Common myeloid progenitor, CD34-positive (primary cell): Measurements from ENCODE around the gene CROCC.
"Not testable (repeated sequence)": the region's sequence is repeated elsewhere in the genome, so short reads cannot be mapped to it uniquely, and the experiment has no call there.

ENCODE experiments used
- CTCF ChIA-PET: fragments of 350-600 bp; sonication (Branson Sonifier 250); formaldehyde crosslinking; loops from one replicate; lab custom pipeline; 2021; ENCODE audit warnings: antibody characterized with exemption; lab: Charles Lee
- POLR2A ChIA-PET: fragments of 350-600 bp; sonication (Branson Sonifier 250); formaldehyde crosslinking; loops from one replicate; lab custom pipeline; 2021; ENCODE audit warnings: antibody characterized with exemption; lab: Charles Lee
- DNase-seq, 3 donors: peaks; one replicate each; pipeline versions ENCODE4 v3.0.0 to v3.0.0-alpha.2; 2013
- H3K27ac ChIP-seq, 2 experiments: 1 replicate in 1 of 2; 2 replicates in 1 of 2; pipeline ENCODE4 v1.7.0; 2013; ENCODE audit warnings: inconsistent platforms in 2 of 2, low read length in 2 of 2, mild to moderate bottlenecking in 2 of 2, low read depth in 1 of 2, moderate library complexity in 1 of 2; ENCODE audit not compliant: severe bottlenecking in 2 of 2, insufficient read depth in 1 of 2, poor library complexity in 1 of 2
- H3K27me3 ChIP-seq, 5 experiments: replicated peaks in 2 of 5; 1 replicate in 3 of 5; 2 replicates in 2 of 5; pipeline versions ENCODE4 v1.6.1 to v1.7.0; 2013; ENCODE audit warnings: low read length in 4 of 5, mild to moderate bottlenecking in 2 of 5, moderate library complexity in 2 of 5, inconsistent platforms in 1 of 5; ENCODE audit not compliant: insufficient read depth in 5 of 5, control insufficient read depth in 4 of 5
- H3K36me3 ChIP-seq, 4 experiments: 1 replicate in 2 of 4; 2 replicates in 2 of 4; pipeline versions ENCODE4 v1.6.1 to v1.7.0; 2013; ENCODE audit warnings: low read length in 3 of 4, control low read depth in 1 of 4, mild to moderate bottlenecking in 1 of 4; ENCODE audit not compliant: control insufficient read depth in 4 of 4, insufficient read depth in 4 of 4
- H3K4me1 ChIP-seq, 4 experiments: 1 replicate in 3 of 4; 2 replicates in 1 of 4; pipeline versions ENCODE4 v1.6.1 to v1.7.1; 2013; ENCODE audit warnings: low read length in 3 of 4, mild to moderate bottlenecking in 3 of 4, control low read depth in 1 of 4, inconsistent platforms in 1 of 4, moderate library complexity in 1 of 4; ENCODE audit not compliant: control insufficient read depth in 4 of 4, insufficient read depth in 4 of 4; ENCODE audit errors: control extremely low read depth in 1 of 4
- H3K4me3 ChIP-seq, 7 experiments: 1 replicate in 4 of 7; 2 replicates in 3 of 7; pipeline versions ENCODE4 v1.5.1 to v1.7.0; 2013; ENCODE audit warnings: mild to moderate bottlenecking in 7 of 7, low read length in 6 of 7, moderate library complexity in 6 of 7, inconsistent platforms in 2 of 7, low read depth in 2 of 7, control low read depth in 1 of 7; ENCODE audit not compliant: insufficient read depth in 4 of 7, control insufficient read depth in 1 of 7; ENCODE audit errors: extremely low read depth in 1 of 7
- H3K9me3 ChIP-seq, 5 experiments: 1 replicate in 4 of 5; 2 replicates in 1 of 5; pipeline versions ENCODE4 v1.6.1 to v1.7.1; 2013; ENCODE audit warnings: low read length in 4 of 5, mild to moderate bottlenecking in 2 of 5, inconsistent platforms in 1 of 5, low read depth in 1 of 5, moderate library complexity in 1 of 5; ENCODE audit not compliant: control insufficient read depth in 4 of 5, insufficient read depth in 2 of 5; ENCODE audit errors: control extremely low read depth in 1 of 5
- WGBS: methylation state at CpG from one replicate; pipeline ENCODE4 v1.1.5; 2013; ENCODE audit not compliant: insufficient coverage; 5-methylcytosine and 5-hydroxymethylcytosine counted together

Gene CROCC

DNA sequence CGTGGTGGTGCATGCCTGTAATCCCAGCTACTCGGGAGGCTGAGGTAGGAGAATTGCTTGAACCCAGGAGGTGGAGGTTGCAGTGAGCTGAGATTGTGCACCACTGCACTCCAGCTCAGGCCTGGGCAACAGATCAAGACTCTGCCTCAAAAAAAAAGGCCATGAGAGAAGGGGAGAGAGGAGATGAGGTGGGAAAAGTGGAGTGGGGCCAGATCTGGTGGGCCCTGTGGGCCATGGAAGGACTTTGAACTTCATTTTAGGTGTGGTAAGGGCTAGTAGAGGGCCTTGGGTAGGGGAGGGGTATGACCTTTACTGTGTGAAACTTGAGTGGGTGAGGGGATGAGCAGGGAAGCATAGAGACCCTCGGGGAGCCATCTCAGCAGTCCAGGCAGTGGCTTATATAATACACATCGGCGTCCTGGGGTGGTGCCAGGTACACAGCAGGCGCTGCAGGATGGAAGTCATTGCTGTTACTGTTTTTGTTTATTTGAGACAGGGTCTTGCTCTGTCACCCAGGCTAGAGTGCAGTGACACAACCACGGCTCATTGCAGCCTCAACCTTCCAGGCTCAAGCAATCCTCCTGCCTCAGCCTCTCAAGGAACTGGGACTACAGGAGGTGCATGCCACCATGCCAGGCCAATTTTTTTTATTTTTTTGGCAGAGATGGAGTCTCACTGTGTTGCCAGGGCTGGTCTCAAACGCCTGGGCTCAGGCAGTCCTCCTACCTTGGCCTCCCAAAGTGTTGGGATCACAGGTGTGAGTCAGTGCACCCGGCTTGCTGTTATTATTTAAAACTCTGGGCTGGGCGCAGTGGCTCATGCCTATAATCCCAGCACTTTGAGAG is 5.5 kb upstream of the CROCC start:
- 85% methylated on average over 7 of the region's 10 CpGs for WGBS
- H3K27me3 ChIP-seq, H3K36me3 ChIP-seq, H3K9me3 ChIP-seq, H3K27ac ChIP-seq, DNase-seq, H3K4me3 ChIP-seq: not testable (repeated sequence)
- ChIA-PET POLR2A (interaction anchor here (0.6 kb wide), 1 partner anchor 18 kb away, joined by 3 read pairs; no protein-coding TSS in a partner anchor), CTCF (interaction anchor here (0.8 to 1.4 kb wide), 2 partner anchors 8 to 132 kb away, joined by 3 to 6 read pairs; no protein-coding TSS in a partner anchor)
- H3K4me1 ChIP-seq = peaks cover 0 to 27% (median 25%) of the 10 kb centered on the region in 4 experiments

DNA sequence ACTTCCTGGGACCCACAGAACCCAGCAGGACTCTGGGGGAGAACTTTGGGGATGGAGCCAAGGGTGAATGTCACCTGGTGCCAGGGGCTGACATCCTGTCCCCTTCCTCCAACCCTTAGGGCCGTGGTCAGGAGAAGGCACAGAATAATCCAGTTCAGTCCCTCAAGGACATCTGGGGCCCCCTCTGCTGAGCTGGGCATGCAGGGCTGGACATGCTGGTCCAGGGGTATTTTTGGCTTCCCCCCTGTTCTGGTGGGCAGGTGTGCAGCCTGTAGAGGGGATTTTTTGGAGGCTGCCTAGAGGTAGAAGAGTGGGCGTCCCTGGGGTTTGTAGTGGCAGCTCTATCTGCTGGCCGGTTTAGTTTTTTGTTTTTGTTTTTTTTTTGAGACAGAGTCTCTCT is 3.4 kb upstream of the CROCC start:
- no peaks in the 10 kb centered on the region for H3K9me3 ChIP-seq
- no peak for DNase-seq
- H3K4me1 ChIP-seq = peaks cover 0 to 23% (median 22%) of the 10 kb centered on the region in 4 experiments
- CTCF ChIA-PET = no interaction called here
- H3K27ac ChIP-seq = no peak overlapping the region
- no peak overlapping the region for H3K4me3 ChIP-seq
- no peaks in the 10 kb centered on the region for H3K36me3 ChIP-seq
- WGBS = 90% methylated on average over 3 of the region's 3 CpGs
- POLR2A ChIA-PET = no interaction called here
- H3K27me3 ChIP-seq = no peaks in the 10 kb centered on the region

DNA sequence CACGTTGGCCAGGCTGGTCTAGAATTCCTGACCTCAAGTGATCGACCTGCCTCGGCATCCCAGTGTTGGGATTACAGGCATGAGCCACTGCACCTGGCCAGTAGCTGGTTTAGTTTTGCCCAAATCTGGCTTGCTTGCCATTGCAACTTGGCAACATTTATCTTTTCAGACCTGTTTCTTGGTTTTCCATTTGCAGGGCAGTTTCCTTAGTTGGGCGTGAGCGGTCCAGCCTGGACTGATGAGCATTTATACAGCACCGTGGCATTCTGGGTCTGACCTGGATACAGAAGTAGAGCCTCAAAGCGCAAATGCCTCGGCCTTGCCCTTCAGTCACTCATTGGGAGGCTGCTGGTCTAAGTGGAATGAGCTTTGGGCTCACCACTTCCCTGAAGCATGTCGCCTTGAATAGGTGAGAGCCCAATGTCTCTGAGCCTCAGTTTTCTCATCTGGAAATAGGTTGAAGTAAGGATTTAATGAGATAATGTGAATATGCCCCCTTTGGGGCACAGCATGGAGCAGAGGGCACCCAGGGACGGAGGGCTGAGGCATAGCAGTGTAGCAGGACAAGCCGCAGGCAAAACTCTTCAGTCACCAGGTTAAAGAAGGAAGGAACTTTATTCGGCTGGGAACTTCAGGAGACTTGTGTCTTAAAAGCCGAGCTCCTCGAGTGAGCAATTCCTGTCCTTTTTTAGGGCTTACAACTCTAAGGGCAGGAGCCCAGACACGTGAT is 2.6 kb upstream of the CROCC start:
- 96% methylated on average over 15 of the region's 15 CpGs for WGBS
- H3K9me3 ChIP-seq, POLR2A ChIA-PET: not testable (repeated sequence)

DNA sequence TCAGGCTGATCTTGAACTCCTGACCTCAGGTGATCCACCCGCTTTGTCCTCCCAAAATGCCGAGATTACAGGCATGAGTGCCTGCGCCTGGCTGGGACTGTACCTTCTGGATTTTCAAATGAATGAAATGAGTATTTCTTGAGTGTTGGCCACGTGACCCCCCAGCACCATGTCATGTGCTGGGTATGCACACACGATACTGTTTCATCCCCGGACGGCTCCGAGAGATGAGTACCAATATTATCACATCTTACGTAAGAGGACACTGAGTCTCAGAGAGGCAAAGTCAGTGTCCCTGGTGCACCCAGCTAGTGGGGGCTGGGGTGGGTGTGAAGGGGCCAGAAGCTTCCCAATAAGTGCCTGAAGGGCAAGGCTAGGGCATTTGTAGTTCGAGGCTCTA is 780 bp upstream of the CROCC start:
- Histone ChIP-seq H3K4me3 (no peak overlapping the region), H3K9me3 (no peaks in the 10 kb centered on the region), H3K36me3 (no peaks in the 10 kb centered on the region), H3K4me1 (peaks cover 0 to 15% (median 12%) of the 10 kb centered on the region in 4 experiments), H3K27ac (no peak overlapping the region), H3K27me3 (no peaks in the 10 kb centered on the region)
- CTCF ChIA-PET = interaction anchor here (1.6 kb wide), 1 partner anchor 13 kb away, joined by 4 read pairs; no protein-coding TSS in a partner anchor
- POLR2A ChIA-PET = no interaction called here
- WGBS = 98% methylated on average over 10 of the region's 10 CpGs
- no peak for DNase-seq

More for the DNA sequence above, 2.6 kb upstream of the CROCC start:
- peaks cover 0 to 20% (median 17%) of the 10 kb centered on the region in 4 experiments for H3K4me1 ChIP-seq
- H3K36me3 ChIP-seq, H3K27ac ChIP-seq, CTCF ChIA-PET, H3K4me3 ChIP-seq, DNase-seq, H3K27me3 ChIP-seq: not testable (repeated sequence)

DNA sequence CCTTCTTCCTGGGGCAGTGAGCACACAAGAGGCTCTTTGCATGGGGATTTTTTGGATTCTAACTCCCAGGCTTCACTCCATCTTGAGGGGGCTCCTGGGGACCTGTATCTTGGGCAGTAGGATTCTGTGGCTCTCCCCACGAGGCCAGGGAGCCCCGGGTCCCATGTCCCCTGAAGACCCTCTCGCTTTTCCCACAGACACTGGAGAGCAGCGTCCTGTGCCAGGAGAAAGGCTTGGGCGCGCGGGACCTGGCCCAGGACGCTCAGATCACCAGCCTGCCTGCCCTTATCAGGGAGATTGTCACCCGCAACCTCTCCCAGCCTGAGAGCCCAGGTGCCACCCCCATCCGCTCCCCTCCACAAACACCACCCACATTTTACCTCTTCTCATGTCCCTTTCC is 735 bp downstream of the CROCC start:
- ChIA-PET POLR2A (no interaction called here), CTCF (interaction anchor here (0.8 kb wide), 1 partner anchor 16 kb away, joined by 3 read pairs; no protein-coding TSS in a partner anchor)
- Histone ChIP-seq H3K36me3 (no peaks in the 10 kb centered on the region), H3K4me3 (peak overlapping the region in 1 of 7 experiments; percentile 43), H3K27me3 (no peaks in the 10 kb centered on the region), H3K4me1 (peaks cover 0 to 16% (median 12%) of the 10 kb centered on the region in 4 experiments), H3K9me3 (no peaks in the 10 kb centered on the region), H3K27ac (no peak overlapping the region)
- 95% methylated on average over 10 of the region's 10 CpGs for WGBS
- no peak for DNase-seq

DNA sequence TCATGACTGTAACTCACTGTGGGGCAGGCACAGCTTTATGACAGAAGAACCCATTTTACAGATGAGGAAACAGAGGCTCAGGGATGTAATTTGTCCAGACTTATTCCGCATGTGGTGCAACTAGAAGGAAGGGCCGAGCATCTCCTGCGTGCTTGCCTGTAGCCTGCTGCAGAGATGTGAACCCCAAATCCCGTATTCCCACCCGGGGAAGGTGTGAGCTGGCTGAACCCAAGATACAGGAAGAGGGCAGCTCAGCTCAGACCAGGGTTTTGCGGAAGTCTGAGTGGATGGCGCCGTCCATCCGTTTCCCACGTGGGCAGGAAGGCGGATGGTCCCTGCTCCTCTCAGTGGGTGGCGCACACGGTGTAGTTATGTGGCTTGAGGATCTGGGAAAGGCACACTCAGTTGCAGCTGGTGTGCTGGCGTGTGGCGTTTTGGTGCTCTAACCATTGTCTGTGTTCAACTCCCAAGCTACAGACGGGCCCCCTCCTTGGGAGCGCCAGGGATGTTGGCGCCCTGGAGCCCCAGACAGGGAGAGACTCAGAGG is 1.2 kb downstream of the CROCC start:
- H3K27ac ChIP-seq = no peak overlapping the region
- H3K9me3 ChIP-seq = no peaks in the 10 kb centered on the region
- ChIA-PET POLR2A (no interaction called here), CTCF (interaction anchor here (0.8 kb wide), 1 partner anchor 15 kb away, joined by 3 read pairs; no protein-coding TSS in a partner anchor)
- DNase-seq = no peak
- no peaks in the 10 kb centered on the region for H3K27me3 ChIP-seq
- H3K4me1 ChIP-seq = peaks cover 0 to 16% (median 13%) of the 10 kb centered on the region in 4 experiments
- no peak overlapping the region for H3K4me3 ChIP-seq
- no peaks in the 10 kb centered on the region for H3K36me3 ChIP-seq
- WGBS = 88% methylated on average over 18 of the region's 18 CpGs
